LNCaP clone FGC (cell line): Measurements from ENCODE around the gene FRS3.

Experiments used
- DNase-seq: peaks from one replicate; pipeline ENCODE4 v3.0.0-alpha.2; 2011; ENCODE audit warnings: low read depth
- H3K4me3 ChIP-seq: 2 replicates; pipeline ENCODE4 v1.5.1; 2011; ENCODE audit warnings: mild to moderate bottlenecking, low read depth, low read length, control low read depth
- CTCF ChIP-seq: IDR thresholded peaks from 2 replicates; pipeline ENCODE4 v1.5.1; 2012; ENCODE audit warnings: mild to moderate bottlenecking; ENCODE audit not compliant: control insufficient read depth, insufficient read depth; ENCODE audit errors: extremely low read depth

The FRS3 gene

GRCh38 chr6:41785254-41785653 is 5.6 kb upstream of the FRS3 start:
- no peak for DNase-seq
- TF ChIP-seq CTCF, result no peak
- no peak overlapping the region for H3K4me3 ChIP-seq

GRCh38 chr6:41784581-41785171 is 5.0 kb upstream of the FRS3 start:
- H3K4me3 ChIP-seq, result no peak overlapping the region
- DNase-seq, result no peak
- TF ChIP-seq CTCF, result no peak

GRCh38 chr6:41783106-41783780 is 3.5 kb upstream of the FRS3 start:
- DNase-seq, result no peak
- no peak overlapping the region for H3K4me3 ChIP-seq
- TF ChIP-seq CTCF, result no peak

- H3K4me3 ChIP-seq, result peak overlapping the region; percentile 77
- DNase-seq, result peak; percentile 44
- no peak for TF ChIP-seq CTCF
These were observed 1.6 kb upstream of the FRS3 start for GRCh38 chr6:41781366-41781730.

- peak within 1 kb of the TSS; percentile 77 for H3K4me3 ChIP-seq
- no peak for TF ChIP-seq CTCF
- DNase-seq, result no peak
These were observed 1.1 kb upstream of the FRS3 start, which contains the start of gene PRICKLE4 for GRCh38 chr6:41780551-41781365. TSS of gene PRICKLE4 (plus strand) at chr6:41780782. CDS start at chr6:41783474, 2,692 bp downstream.

GRCh38 chr6:41779336-41779735 is 364 bp downstream of the FRS3 start:
- peak overlapping the region; percentile 77 for H3K4me3 ChIP-seq

More at GRCh38 chr6:41779336-41779735, 364 bp downstream of the FRS3 start:
- TF ChIP-seq CTCF, result no peak
- DNase-seq, result no peak
